ENCODE results near the gene AQP2.
"Not testable (repeated sequence)": the region's sequence is repeated elsewhere in the genome, so short reads cannot be mapped to it uniquely, and the experiment has no call there.

Gene AQP2

GRCh38 chr12:49972641-49973360 is 22.3 kb downstream of the AQP2 start, which contains the start of gene AQP6:
Gene AQP6, plus strand, starts transcription at chr12:49972947. Its CDS starts 227 bp downstream, at chr12:49973174.
- DNase-seq: no peak

GRCh38 chr12:49973361-49973830 is 22.9 kb downstream of the AQP2 start:
- no peak for DNase-seq

- DNase-seq: no peak
Measured at GRCh38 chr12:49974231-49974675, 23.7 kb downstream of the AQP2 start.

- no peak for DNase-seq
Measured at GRCh38 chr12:49974677-49975317, 24.3 kb downstream of the AQP2 start.

- no peak for DNase-seq
Measured at GRCh38 chr12:49975318-49975761, 24.8 kb downstream of the AQP2 start.

GRCh38 chr12:49976557-49976956 is 26.0 kb downstream of the AQP2 start:
- DNase-seq: no peak

GRCh38 chr12:49978125-49978524 is 27.6 kb downstream of the AQP2 start:
- DNase-seq: no peak

- DNase-seq: no peak
Measured at GRCh38 chr12:49979016-49979586, 28.6 kb downstream of the AQP2 start.

GRCh38 chr12:49979791-49980190 is 29.3 kb downstream of the AQP2 start:
- DNase-seq: no peak

- DNase-seq: no peak
Measured at GRCh38 chr12:49980501-49981349, 30.2 kb downstream of the AQP2 start.

- DNase-seq: no peak
Measured at GRCh38 chr12:49982246-49983087, 31.9 kb downstream of the AQP2 start.

GRCh38 chr12:49983892-49984291 is 33.4 kb downstream of the AQP2 start:
- DNase-seq: no peak

GRCh38 chr12:49984476-49985359 is 34.2 kb downstream of the AQP2 start:
- no peak for DNase-seq

GRCh38 chr12:49985981-49986380 is 35.4 kb downstream of the AQP2 start:
- DNase-seq: no peak

GRCh38 chr12:49986476-49986875 is 35.9 kb downstream of the AQP2 start:
- not testable (repeated sequence) for DNase-seq

GRCh38 chr12:49987625-49988303 is 37.2 kb downstream of the AQP2 start:
- peak; percentile 50 for DNase-seq

- DNase-seq: not testable (repeated sequence)
Measured at GRCh38 chr12:49989400-49989799, 38.9 kb downstream of the AQP2 start.

GRCh38 chr12:49990273-49990672 is 39.7 kb downstream of the AQP2 start:
- no peak for DNase-seq

- no peak for DNase-seq
Measured at GRCh38 chr12:49998453-49998852, 47.9 kb downstream of the AQP2 start.

- no peak for DNase-seq
Measured at GRCh38 chr12:50003595-50003994, 53.1 kb downstream of the AQP2 start.

All from NCI-H2081 treated with DMSO at 0.1 percent for 48 hours (cell line).